ENCODE data around the gene ARHGEF17. TPM values are rescaled to one million over a fixed set of nuclear protein-coding genes. Genes with fewer than 3 reads are reported as not detected.

ARHGEF17 gene
- total RNA-seq, 1 donor from 2014 or later: 4.5 TPM

GRCh38 chr11:73284106-73284505 is 24.0 kb upstream of the ARHGEF17 start:
- no peak overlapping the region for H3K4me3 ChIP-seq (ENCODE audit: low read depth, low read length)
- H3K27me3 ChIP-seq (ENCODE audit: control insufficient read depth, insufficient read depth, low read length): no peaks in the 10 kb centered on the region
- FAIRE-seq (no peak), DNase-seq (ENCODE audit: low read depth) (no peak)
- TF ChIP-seq, protein P1, sequence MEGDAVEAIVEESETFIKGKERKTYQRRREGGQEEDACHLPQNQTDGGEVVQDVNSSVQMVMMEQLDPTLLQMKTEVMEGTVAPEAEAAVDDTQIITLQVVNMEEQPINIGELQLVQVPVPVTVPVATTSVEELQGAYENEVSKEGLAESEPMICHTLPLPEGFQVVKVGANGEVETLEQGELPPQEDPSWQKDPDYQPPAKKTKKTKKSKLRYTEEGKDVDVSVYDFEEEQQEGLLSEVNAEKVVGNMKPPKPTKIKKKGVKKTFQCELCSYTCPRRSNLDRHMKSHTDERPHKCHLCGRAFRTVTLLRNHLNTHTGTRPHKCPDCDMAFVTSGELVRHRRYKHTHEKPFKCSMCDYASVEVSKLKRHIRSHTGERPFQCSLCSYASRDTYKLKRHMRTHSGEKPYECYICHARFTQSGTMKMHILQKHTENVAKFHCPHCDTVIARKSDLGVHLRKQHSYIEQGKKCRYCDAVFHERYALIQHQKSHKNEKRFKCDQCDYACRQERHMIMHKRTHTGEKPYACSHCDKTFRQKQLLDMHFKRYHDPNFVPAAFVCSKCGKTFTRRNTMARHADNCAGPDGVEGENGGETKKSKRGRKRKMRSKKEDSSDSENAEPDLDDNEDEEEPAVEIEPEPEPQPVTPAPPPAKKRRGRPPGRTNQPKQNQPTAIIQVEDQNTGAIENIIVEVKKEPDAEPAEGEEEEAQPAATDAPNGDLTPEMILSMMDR (IDR thresholded peaks at IDR 0.05; ENCODE audit: insufficient read depth, low read length, severe bottlenecking): no peak
- no peaks in the 10 kb centered on the region for H3K36me3 ChIP-seq (ENCODE audit: control insufficient read depth, insufficient read depth, low read length)

- H3K27me3 ChIP-seq (ENCODE audit: control insufficient read depth, insufficient read depth, low read length): no peaks in the 10 kb centered on the region
- H3K4me3 ChIP-seq (ENCODE audit: low read depth, low read length): no peak overlapping the region
- DNase-seq (ENCODE audit: low read depth) (no peak), FAIRE-seq (no peak)
- TF ChIP-seq, protein P1 (IDR thresholded peaks at IDR 0.05; ENCODE audit: insufficient read depth, low read length, severe bottlenecking): no peak
- no peaks in the 10 kb centered on the region for H3K36me3 ChIP-seq (ENCODE audit: control insufficient read depth, insufficient read depth, low read length)
Observed at GRCh38 chr11:73285721-73286120, 22.4 kb upstream of the ARHGEF17 start.

DNA sequence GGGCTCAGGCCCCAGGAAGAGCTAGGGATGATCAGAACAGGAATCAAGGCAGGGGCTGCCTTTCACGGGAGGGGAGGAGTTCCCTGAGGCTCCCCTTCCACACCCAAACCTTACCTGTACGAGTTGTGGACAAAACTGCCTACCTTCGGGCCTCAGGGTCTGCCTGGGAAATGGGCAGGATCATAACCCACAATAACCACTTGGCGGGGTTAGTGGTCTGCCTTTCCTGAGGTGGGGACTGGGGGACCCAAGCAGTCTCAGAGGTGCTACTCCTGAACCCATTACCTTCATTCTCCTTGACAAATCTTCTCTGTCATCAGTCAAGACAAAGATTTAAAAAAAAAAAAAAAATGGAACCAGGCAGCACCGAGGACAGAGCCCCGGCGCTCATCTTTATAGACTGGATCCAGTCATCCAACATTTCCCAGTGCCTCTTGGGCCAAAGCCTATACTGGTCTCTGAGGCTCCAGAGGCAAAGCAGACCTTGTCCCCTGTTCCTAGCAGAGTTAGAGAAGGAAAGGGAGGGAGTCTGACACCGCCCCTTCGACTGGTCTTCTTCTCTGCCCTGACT is 21.8 kb upstream of the ARHGEF17 start:
- no peak for FAIRE-seq
- H3K4me3 ChIP-seq (ENCODE audit: low read depth, low read length): no peak overlapping the region
- H3K36me3 ChIP-seq (ENCODE audit: control insufficient read depth, insufficient read depth, low read length): no peaks in the 10 kb centered on the region
- H3K27me3 ChIP-seq (ENCODE audit: control insufficient read depth, insufficient read depth, low read length): no peaks in the 10 kb centered on the region
- TF ChIP-seq, protein P1 (IDR thresholded peaks at IDR 0.05; ENCODE audit: insufficient read depth, low read length, severe bottlenecking): no peak
- DNase-seq (ENCODE audit: low read depth): no peak

GRCh38 chr11:73287400-73288101 is 20.5 kb upstream of the ARHGEF17 start:
- no peaks in the 10 kb centered on the region for H3K27me3 ChIP-seq (ENCODE audit: control insufficient read depth, insufficient read depth, low read length)
- FAIRE-seq (peak; percentile 50), DNase-seq (ENCODE audit: low read depth) (no peak)
- TF ChIP-seq, protein P1 (IDR thresholded peaks at IDR 0.05; ENCODE audit: insufficient read depth, low read length, severe bottlenecking): no peak
- no peak overlapping the region for H3K4me3 ChIP-seq (ENCODE audit: low read depth, low read length)
- no peaks in the 10 kb centered on the region for H3K36me3 ChIP-seq (ENCODE audit: control insufficient read depth, insufficient read depth, low read length)

- no peak for FAIRE-seq
Observed at GRCh38 chr11:73288192-73288872, 19.7 kb upstream of the ARHGEF17 start.

More at GRCh38 chr11:73288192-73288872, 19.7 kb upstream of the ARHGEF17 start:
- DNase-seq (ENCODE audit: low read depth): no peak
- Histone ChIP-seq H3K27me3 (ENCODE audit: control insufficient read depth, insufficient read depth, low read length) (no peaks in the 10 kb centered on the region), H3K36me3 (ENCODE audit: control insufficient read depth, insufficient read depth, low read length) (no peaks in the 10 kb centered on the region), H3K4me3 (ENCODE audit: low read depth, low read length) (no peak overlapping the region)
- TF ChIP-seq, protein P1 (IDR thresholded peaks at IDR 0.05; ENCODE audit: insufficient read depth, low read length, severe bottlenecking): no peak

All from bronchial epithelial cell (primary cell).